Measurements from ENCODE around the gene EPOP. TPM values are rescaled to one million over a fixed set of nuclear protein-coding genes. Genes with fewer than 3 reads are reported as not detected.

The EPOP gene
- total RNA-seq, 2 donors from 2014 or later = 3.2 to 5.0 TPM

- H3K27me3 Mint-ChIP-seq (ENCODE audit: insufficient read depth) = peaks cover 22% of the 10 kb centered on the region
- H3K9ac ChIP-seq (ENCODE audit: extremely low read depth, low read length, poor library complexity, severe bottlenecking) = no peak overlapping the region
- H3K4me3 Mint-ChIP-seq = no peak overlapping the region
- H3K27ac ChIP-seq (ENCODE audit: low read depth, low read length) = no peak overlapping the region
- TF ChIP-seq CTCF (conservative IDR thresholded peaks at IDR 0.05) = peak; percentile 97
- DNase-seq = peak; percentile 99
- no peaks in the 10 kb centered on the region for H3K36me3 Mint-ChIP-seq (ENCODE audit: low read depth)
- H3K4me1 Mint-ChIP-seq = no peaks in the 10 kb centered on the region
- no peaks in the 10 kb centered on the region for H3K4me1 ChIP-seq (ENCODE audit: control insufficient read depth, insufficient read depth, low read length)
- H3K9me3 ChIP-seq (ENCODE audit: control insufficient read depth, low read length) = no peaks in the 10 kb centered on the region
- no peaks in the 10 kb centered on the region for H3K9me3 Mint-ChIP-seq
- H3K27ac Mint-ChIP-seq = no peak overlapping the region
- 0 to 19% methylated on average over 2 to 9 of the region's 9 CpGs for WGBS, 2 experiments (ENCODE audit: insufficient coverage in 1 of 2, insufficient read length in 1 of 2)
- peaks cover 5% of the 10 kb centered on the region for H3K27me3 ChIP-seq (ENCODE audit: control insufficient read depth, insufficient read depth, low read length, poor library complexity, severe bottlenecking)
- no peak overlapping the region for H3K4me3 ChIP-seq (ENCODE audit: low read length)
- no peaks in the 10 kb centered on the region for H3K36me3 ChIP-seq (ENCODE audit: control insufficient read depth, insufficient read depth, low read length)
These were observed 11.5 kb downstream of the EPOP start for GRCh38 chr17:38663125-38663751.

GRCh38 chr17:38660097-38661025, 14.4 kb downstream of the EPOP start:
- H3K4me3 ChIP-seq (ENCODE audit: low read length) = no peak overlapping the region
- Mint-ChIP-seq H3K27ac (no peak overlapping the region), H3K4me3 (no peak overlapping the region), H3K4me1 (peaks cover 6% of the 10 kb centered on the region), H3K36me3 (ENCODE audit: low read depth) (no peaks in the 10 kb centered on the region), H3K27me3 (ENCODE audit: insufficient read depth) (peaks cover 13% of the 10 kb centered on the region), H3K9me3 (no peaks in the 10 kb centered on the region)
- no peaks in the 10 kb centered on the region for H3K9me3 ChIP-seq (ENCODE audit: control insufficient read depth, low read length)
- no peaks in the 10 kb centered on the region for H3K36me3 ChIP-seq (ENCODE audit: control insufficient read depth, insufficient read depth, low read length)
- H3K27me3 ChIP-seq (ENCODE audit: control insufficient read depth, insufficient read depth, low read length, poor library complexity, severe bottlenecking) = no peaks in the 10 kb centered on the region
- peak; percentile 56 for DNase-seq
- no peak overlapping the region for H3K27ac ChIP-seq (ENCODE audit: low read depth, low read length)
- no peak overlapping the region for H3K9ac ChIP-seq (ENCODE audit: extremely low read depth, low read length, poor library complexity, severe bottlenecking)
- no peaks in the 10 kb centered on the region for H3K4me1 ChIP-seq (ENCODE audit: control insufficient read depth, insufficient read depth, low read length)
- 88 to 91% methylated on average over 11 to 16 of the region's 16 CpGs for WGBS, 2 experiments (ENCODE audit: insufficient coverage in 1 of 2, insufficient read length in 1 of 2)
- TF ChIP-seq CTCF (conservative IDR thresholded peaks at IDR 0.05) = no peak

- WGBS, 2 experiments (ENCODE audit: insufficient coverage in 1 of 2, insufficient read length in 1 of 2) = 88 to 97% methylated on average over 1 to 7 of the region's 7 CpGs
- H3K27me3 ChIP-seq (ENCODE audit: control insufficient read depth, insufficient read depth, low read length, poor library complexity, severe bottlenecking) = no peaks in the 10 kb centered on the region
- no peaks in the 10 kb centered on the region for H3K9me3 ChIP-seq (ENCODE audit: control insufficient read depth, low read length)
- TF ChIP-seq CTCF (conservative IDR thresholded peaks at IDR 0.05) = no peak
- DNase-seq = no peak
- no peaks in the 10 kb centered on the region for H3K4me1 ChIP-seq (ENCODE audit: control insufficient read depth, insufficient read depth, low read length)
- peaks cover 13% of the 10 kb centered on the region for H3K27me3 Mint-ChIP-seq (ENCODE audit: insufficient read depth)
- no peak overlapping the region for H3K27ac ChIP-seq (ENCODE audit: low read depth, low read length)
- peaks cover 6% of the 10 kb centered on the region for H3K4me1 Mint-ChIP-seq
- no peaks in the 10 kb centered on the region for H3K9me3 Mint-ChIP-seq
- no peaks in the 10 kb centered on the region for H3K36me3 Mint-ChIP-seq (ENCODE audit: low read depth)
- no peak overlapping the region for H3K4me3 ChIP-seq (ENCODE audit: low read length)
- no peak overlapping the region for H3K27ac Mint-ChIP-seq
- no peak overlapping the region for H3K9ac ChIP-seq (ENCODE audit: extremely low read depth, low read length, poor library complexity, severe bottlenecking)
- no peak overlapping the region for H3K4me3 Mint-ChIP-seq
- no peaks in the 10 kb centered on the region for H3K36me3 ChIP-seq (ENCODE audit: control insufficient read depth, insufficient read depth, low read length)
These were observed 15.3 kb downstream of the EPOP start for GRCh38 chr17:38659415-38659814.

All from endodermal cell (in vitro differentiated cells).